Endothelial cell of umbilical vein (primary cell): ENCODE measurements around the gene GPR137. TPM values are rescaled to one million over a fixed set of nuclear protein-coding genes. Genes with fewer than 3 reads are reported as not detected.

Experiments used
- BruUV-seq: library from RNA; stranded (reverse); fragments of 400-500 nt; replicated peaks from 2 replicates; lab custom pipeline; 2021; lab: Mats Ljungman, UMichigan
- CTCF ChIA-PET: fragments of 300-600, 350-600 bp; sonication (Branson Sonifier 250); formaldehyde crosslinking; loops from one replicate; lab custom pipeline; 2021; ENCODE audit warnings: antibody characterized with exemption, inconsistent platforms; lab: Charles Lee
- POLR2A ChIA-PET: fragments of 300-600, 350-600 bp; sonication (Branson Sonifier 250); formaldehyde crosslinking; loops from one replicate; lab custom pipeline; 2021; ENCODE audit warnings: antibody characterized with exemption, inconsistent platforms; lab: Charles Lee
- DNase-seq: peaks from one replicate; pipeline ENCODE4 v3.0.0-alpha.2; 2011; ENCODE audit warnings: low read depth, low spot score
- FAIRE-seq: peaks from 2 replicates; lab custom pipeline; 2011; peaks lifted over from hg19 to GRCh38; lab: Jason Lieb, UNC
- H2AFZ ChIP-seq: 2 replicates; pipeline ENCODE4 v1.6.0; 2012; ENCODE audit warnings: low read depth, low read length, control low read depth, inconsistent platforms
- H3K27ac ChIP-seq: 2 replicates; pipeline ENCODE4 v1.5.1; 2011; ENCODE audit warnings: low read depth, mild to moderate bottlenecking, control low read depth, low read length, moderate library complexity; ENCODE audit not compliant: insufficient read depth
- H3K27me3 ChIP-seq, 2 experiments: 2 replicates each; pipeline versions ENCODE4 v1.6.0 to v1.6.1; 2011; ENCODE audit warnings: low read length in 2 of 2, mixed read lengths in 1 of 2; ENCODE audit not compliant: control insufficient read depth in 2 of 2, insufficient read depth in 2 of 2
- H3K36me3 ChIP-seq, 2 experiments: 2 replicates in 1 of 2; 3 replicates in 1 of 2; pipeline ENCODE4 v1.5.1; 2011; ENCODE audit warnings: low read length in 2 of 2, mild to moderate bottlenecking in 1 of 2, moderate library complexity in 1 of 2; ENCODE audit not compliant: control insufficient read depth in 2 of 2, insufficient read depth in 2 of 2; ENCODE audit errors: extremely low read depth in 1 of 2
- H3K4me1 ChIP-seq: 3 replicates; pipeline ENCODE4 v1.5.1; 2011; ENCODE audit warnings: mild to moderate bottlenecking, low read length; ENCODE audit not compliant: control insufficient read depth, insufficient read depth; ENCODE audit errors: extremely low read depth
- H3K4me2 ChIP-seq: 2 replicates; pipeline ENCODE4 v1.6.1; 2011; ENCODE audit warnings: low read length, control low read depth, mixed read lengths; ENCODE audit not compliant: insufficient read depth
- H3K4me3 ChIP-seq, 3 experiments: fragments of 200-600 bp in 1 of 3; sonication (generic), shearing (Covaris generic) in 1 of 3; replicated peaks in 1 of 3; 2 replicates each; pipeline ENCODE4 v1.5.1; 2011 to 2016; ENCODE audit warnings: control low read depth in 3 of 3, low read length in 3 of 3, mild to moderate bottlenecking in 2 of 3, inconsistent platforms in 1 of 3, low read depth in 1 of 3, moderate library complexity in 1 of 3; ENCODE audit not compliant: insufficient read depth in 1 of 3
- H3K79me2 ChIP-seq: 2 replicates; pipeline ENCODE4 v1.6.0; 2012; ENCODE audit warnings: low read length, inconsistent platforms; ENCODE audit not compliant: control insufficient read depth, insufficient read depth
- H3K9ac ChIP-seq: replicated peaks from 2 replicates; pipeline ENCODE3; 2011; ENCODE audit warnings: low read length, control low read depth; ENCODE audit not compliant: insufficient read depth; ENCODE audit errors: extremely low read depth
- H3K9me1 ChIP-seq: replicated peaks from 3 replicates; pipeline ENCODE4 v1.6.0; 2011; ENCODE audit warnings: mild to moderate bottlenecking, low read length; ENCODE audit not compliant: control insufficient read depth, insufficient read depth; ENCODE audit errors: extremely low read depth
- H3K9me3 ChIP-seq: replicated peaks from 2 replicates; pipeline ENCODE4 v1.5.1; 2012; ENCODE audit warnings: low read length, inconsistent platforms; ENCODE audit not compliant: control insufficient read depth, insufficient read depth
- H4K20me1 ChIP-seq: replicated peaks from 2 replicates; pipeline ENCODE3; 2011; ENCODE audit warnings: mild to moderate bottlenecking, low read length; ENCODE audit not compliant: control insufficient read depth, insufficient read depth; ENCODE audit errors: extremely low read depth
- EZH2 ChIP-seq: IDR thresholded peaks from 2 replicates; pipeline ENCODE4 v1.6.1; 2012; ENCODE audit warnings: borderline replicate concordance, low read depth, mild to moderate bottlenecking, moderate library complexity, low read length, inconsistent platforms; ENCODE audit not compliant: severe bottlenecking
- FOS ChIP-seq: IDR thresholded peaks from 2 replicates; pipeline ENCODE4 v1.6.1; 2011; ENCODE audit warnings: mild to moderate bottlenecking, low read length, moderate library complexity, borderline replicate concordance; ENCODE audit not compliant: insufficient read depth
- GATA2 ChIP-seq: IDR thresholded peaks from 2 replicates; pipeline ENCODE4 v1.7.0; 2011; ENCODE audit warnings: low read depth, mild to moderate bottlenecking, moderate library complexity, mixed read lengths, low read length; ENCODE audit not compliant: insufficient read length, insufficient read depth
- JUN ChIP-seq: IDR thresholded peaks from 2 replicates; pipeline ENCODE4 v1.6.1; 2011; ENCODE audit warnings: borderline replicate concordance, low read depth; ENCODE audit not compliant: insufficient read length, insufficient read depth
- MYC ChIP-seq: IDR thresholded peaks from one replicate; pipeline ENCODE4 v1.6.1; 2011; ENCODE audit warnings: mild to moderate bottlenecking, low read depth, low read length
- POLR2A ChIP-seq: IDR thresholded peaks from 2 replicates; pipeline ENCODE4 v1.6.1; 2012; ENCODE audit warnings: low read depth, mild to moderate bottlenecking, control low read depth, low read length
- POLR2AphosphoS5 ChIP-seq: IDR thresholded peaks from 2 replicates; pipeline ENCODE4 v1.6.1; 2012; ENCODE audit warnings: low read depth, mild to moderate bottlenecking, control low read depth, low read length, moderate library complexity; ENCODE audit not compliant: insufficient read depth
- dilution Hi-C: fragments of 300-500 bp; cut with MboI; formaldehyde crosslinking; loops from one replicate; pipeline ENCODE4 v1.15.0; 2019; ENCODE audit warnings: low sequenced_read_pairs; ENCODE audit not compliant: extremely low pct_ligation_motif_present
- intact Hi-C: fragments of 100-400 bp; cut with micrococcal nuclease; formaldehyde crosslinking; loops from one replicate; pipeline ENCODE4 v1.10.0; 2022
- polyA plus RNA-seq, 4 experiments: library from polyadenylated mRNA; depleted of rRNA in 3 of 4; stranded (reverse) in 3 of 4; unstranded in 1 of 4; fragments of >200 nt; gene quantifications; 2 replicates each; pipeline versions ENCODE4 v1.2.1 to v1.2.3, GENCODE V29; 2011 to 2012; ENCODE audit warnings: missing spikeins in 1 of 4
- small RNA-seq: library from RNA; depleted of rRNA; stranded (forward); fragments of <200 nt; gene quantifications from one replicate; pipeline ENCODE3, GENCODE V24; 2012; ENCODE audit warnings: low replicate concordance, low read depth; ENCODE audit not compliant: insufficient read depth, insufficient read length
- total RNA-seq: library from RNA; stranded (reverse); gene quantifications from 2 replicates; pipeline ENCODE4 v1.2.3, GENCODE V29; 2021
- TF ChIP-seq, protein P1 (sequence below), 2 donors: IDR thresholded peaks; 1 replicate in 1 of 2; 2 replicates in 1 of 2; pipeline ENCODE4 v1.5.1; 2011; ENCODE audit warnings: low read length in 2 of 2, mild to moderate bottlenecking in 2 of 2, moderate library complexity in 2 of 2, control low read depth in 1 of 2, inconsistent platforms in 1 of 2, low read depth in 1 of 2; ENCODE audit not compliant: insufficient read depth in 1 of 2; ENCODE audit errors: extremely low read depth in 1 of 2
- TF ChIP-seq, protein P2 (sequence below): IDR thresholded peaks from 2 replicates; pipeline ENCODE4 v1.6.1; 2011; ENCODE audit not compliant: insufficient read depth, insufficient read length

The GPR137 gene
- total and polyA plus RNA-seq, 2 donors (not counting 3 experiments of a cell fraction or from before 2014, with no cell fraction given) = 40.9 to 42.5 TPM

GRCh38 chr11:64338716-64339115, 53.1 kb downstream of the GPR137 start:
- Histone ChIP-seq H3K4me2 (no peak overlapping the region), H4K20me1 (no peaks in the 10 kb centered on the region), H3K4me1 (no peaks in the 10 kb centered on the region), H3K9ac (no peak overlapping the region), H3K9me1 (no peaks in the 10 kb centered on the region), H3K4me3 (no peak overlapping the region), H2AFZ (no peak overlapping the region), H3K36me3 (no peaks in the 10 kb centered on the region), H3K9me3 (no peaks in the 10 kb centered on the region), H3K79me2 (no peaks in the 10 kb centered on the region), H3K27ac (no peak overlapping the region), H3K27me3 (no peaks in the 10 kb centered on the region)
- TF ChIP-seq FOS = no peak
- TF ChIP-seq, protein P1, sequence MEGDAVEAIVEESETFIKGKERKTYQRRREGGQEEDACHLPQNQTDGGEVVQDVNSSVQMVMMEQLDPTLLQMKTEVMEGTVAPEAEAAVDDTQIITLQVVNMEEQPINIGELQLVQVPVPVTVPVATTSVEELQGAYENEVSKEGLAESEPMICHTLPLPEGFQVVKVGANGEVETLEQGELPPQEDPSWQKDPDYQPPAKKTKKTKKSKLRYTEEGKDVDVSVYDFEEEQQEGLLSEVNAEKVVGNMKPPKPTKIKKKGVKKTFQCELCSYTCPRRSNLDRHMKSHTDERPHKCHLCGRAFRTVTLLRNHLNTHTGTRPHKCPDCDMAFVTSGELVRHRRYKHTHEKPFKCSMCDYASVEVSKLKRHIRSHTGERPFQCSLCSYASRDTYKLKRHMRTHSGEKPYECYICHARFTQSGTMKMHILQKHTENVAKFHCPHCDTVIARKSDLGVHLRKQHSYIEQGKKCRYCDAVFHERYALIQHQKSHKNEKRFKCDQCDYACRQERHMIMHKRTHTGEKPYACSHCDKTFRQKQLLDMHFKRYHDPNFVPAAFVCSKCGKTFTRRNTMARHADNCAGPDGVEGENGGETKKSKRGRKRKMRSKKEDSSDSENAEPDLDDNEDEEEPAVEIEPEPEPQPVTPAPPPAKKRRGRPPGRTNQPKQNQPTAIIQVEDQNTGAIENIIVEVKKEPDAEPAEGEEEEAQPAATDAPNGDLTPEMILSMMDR (IDR thresholded peaks at IDR 0.05; ENCODE audit: extremely low read depth in 1 of 2, insufficient read depth in 1 of 2, low read depth in 1 of 2, low read length in 2 of 2) = no peak
- TF ChIP-seq POLR2A = no peak
- TF ChIP-seq, protein P2, sequence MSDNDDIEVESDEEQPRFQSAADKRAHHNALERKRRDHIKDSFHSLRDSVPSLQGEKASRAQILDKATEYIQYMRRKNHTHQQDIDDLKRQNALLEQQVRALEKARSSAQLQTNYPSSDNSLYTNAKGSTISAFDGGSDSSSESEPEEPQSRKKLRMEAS = no peak
- no peak for TF ChIP-seq MYC
- TF ChIP-seq JUN = no peak
- TF ChIP-seq POLR2AphosphoS5 = no peak
- TF ChIP-seq GATA2 = no peak
- TF ChIP-seq EZH2 = no peak
- FAIRE-seq (no peak), DNase-seq (no peak)
- intact Hi-C loops (no loop called here), dilution Hi-C loops (no loop called here)
- ChIA-PET CTCF (interaction anchor here (0.6 kb wide), 1 partner anchor 38 kb away, joined by 4 read pairs; no protein-coding TSS in a partner anchor), POLR2A (interaction anchor here (0.7 kb wide), 1 partner anchor 479 kb away, joined by 5 read pairs; no protein-coding TSS in a partner anchor)
- BruUV-seq = no TSS peak

Small RNA genes within 50 kb of the gene (small RNA-seq; reads per million reads assigned to genes)
- not detected for gene RF00019

Other genes starting within 250 kb of the GPR137 start
- not detected in 2 replicates for gene FLRT1, start 249.9 kb upstream of the GPR137 start, total RNA-seq
- gene FLRT1, start 249.9 kb upstream of the GPR137 start, polyA plus RNA-seq = not detected in 2 replicates
- 16.2 and 16.6 TPM in 2 replicates for gene MACROD1, start 119.7 kb upstream of the GPR137 start, total RNA-seq
- 11.0 and 16.9 TPM in 2 replicates for gene MACROD1, start 119.7 kb upstream of the GPR137 start, polyA plus RNA-seq
- 223 and 226 TPM in 2 replicates for gene STIP1, start 99.7 kb upstream of the GPR137 start, total RNA-seq
- 91.9 and 117 TPM in 2 replicates for gene STIP1, start 99.7 kb upstream of the GPR137 start, polyA plus RNA-seq
- 63.4 and 64.4 TPM in 2 replicates for gene FERMT3, start 79.1 kb upstream of the GPR137 start, total RNA-seq
- 100 and 111 TPM in 2 replicates for gene FERMT3, start 79.1 kb upstream of the GPR137 start, polyA plus RNA-seq
- 26.2 and 28.0 TPM in 2 replicates for gene TRPT1, start 59.7 kb upstream of the GPR137 start, total RNA-seq
- gene TRPT1, start 59.7 kb upstream of the GPR137 start, polyA plus RNA-seq = 56.6 and 69.5 TPM in 2 replicates
- 37.1 and 37.8 TPM in 2 replicates for gene NUDT22, start 59.6 kb upstream of the GPR137 start, total RNA-seq
- gene NUDT22, start 59.6 kb upstream of the GPR137 start, polyA plus RNA-seq = 54.8 and 71.9 TPM in 2 replicates
- 23.5 and 24.4 TPM in 2 replicates for gene DNAJC4, start 55.3 kb upstream of the GPR137 start, total RNA-seq
- 41.2 and 64.6 TPM in 2 replicates for gene DNAJC4, start 55.3 kb upstream of the GPR137 start, polyA plus RNA-seq
- gene VEGFB, start 51.3 kb upstream of the GPR137 start, total RNA-seq = 89.6 and 98.1 TPM in 2 replicates
- gene VEGFB, start 51.3 kb upstream of the GPR137 start, polyA plus RNA-seq = 18.3 and 19.3 TPM in 2 replicates
- gene FKBP2, start 44.8 kb upstream of the GPR137 start, total RNA-seq = 48.4 and 48.5 TPM in 2 replicates
- gene FKBP2, start 44.8 kb upstream of the GPR137 start, polyA plus RNA-seq = 63.1 and 74.4 TPM in 2 replicates
- gene PPP1R14B, start 38.9 kb upstream of the GPR137 start, total RNA-seq = 431 TPM in 2 replicates
- gene PPP1R14B, start 38.9 kb upstream of the GPR137 start, polyA plus RNA-seq = 308 and 320 TPM in 2 replicates
- 60.4 and 61.1 TPM in 2 replicates for gene PLCB3, start 34.3 kb upstream of the GPR137 start, total RNA-seq
- gene PLCB3, start 34.3 kb upstream of the GPR137 start, polyA plus RNA-seq = 32.3 and 33.3 TPM in 2 replicates
- gene BAD, start 1.2 kb upstream of the GPR137 start, total RNA-seq = 61.6 and 65.3 TPM in 2 replicates
- 88.0 and 100 TPM in 2 replicates for gene BAD, start 1.2 kb upstream of the GPR137 start, polyA plus RNA-seq
- gene KCNK4, start 5.5 kb downstream of the GPR137 start, total RNA-seq = 0.44 TPM in 1 of 2 replicates, not detected in the other
- gene KCNK4, start 5.5 kb downstream of the GPR137 start, polyA plus RNA-seq = 0.06 and 0.19 TPM in 2 replicates
- gene CATSPERZ, start 14.5 kb downstream of the GPR137 start, total RNA-seq = not detected in 2 replicates
- gene CATSPERZ, start 14.5 kb downstream of the GPR137 start, polyA plus RNA-seq = 0.11 and 0.67 TPM in 2 replicates
- gene ESRRA, start 19.7 kb downstream of the GPR137 start, total RNA-seq = 37.4 and 38.0 TPM in 2 replicates
- 17.2 and 18.8 TPM in 2 replicates for gene ESRRA, start 19.7 kb downstream of the GPR137 start, polyA plus RNA-seq
- gene TRMT112, start 31.7 kb downstream of the GPR137 start, total RNA-seq = 187 and 195 TPM in 2 replicates
- gene TRMT112, start 31.7 kb downstream of the GPR137 start, polyA plus RNA-seq = 396 and 575 TPM in 2 replicates
- gene PRDX5, start 32.3 kb downstream of the GPR137 start, total RNA-seq = 199 and 202 TPM in 2 replicates
- 647 and 709 TPM in 2 replicates for gene PRDX5, start 32.3 kb downstream of the GPR137 start, polyA plus RNA-seq
- gene CCDC88B, start 54.4 kb downstream of the GPR137 start, total RNA-seq = 1.8 TPM in 2 replicates
- 2.7 and 3.7 TPM in 2 replicates for gene CCDC88B, start 54.4 kb downstream of the GPR137 start, polyA plus RNA-seq
- 41.8 and 44.1 TPM in 2 replicates for gene RPS6KA4, start 73.3 kb downstream of the GPR137 start, total RNA-seq
- 26.5 and 29.2 TPM in 2 replicates for gene RPS6KA4, start 73.3 kb downstream of the GPR137 start, polyA plus RNA-seq